GM18507 (cell line): ENCODE results near the gene UBE2G2.
A peak's percentile ranks its signal among the peaks of the same experiment; 100 is the strongest.

Source experiments
- DNase-seq: peaks from one replicate; pipeline ENCODE4 v3.0.0; 2011; ENCODE audit warnings: low read depth; ENCODE audit not compliant: insufficient read length; ENCODE audit errors: extremely low spot score
- FAIRE-seq: peaks from 2 replicates; lab custom pipeline; 2011; peaks lifted over from hg19 to GRCh38; lab: Jason Lieb, UNC

Gene UBE2G2

DNA sequence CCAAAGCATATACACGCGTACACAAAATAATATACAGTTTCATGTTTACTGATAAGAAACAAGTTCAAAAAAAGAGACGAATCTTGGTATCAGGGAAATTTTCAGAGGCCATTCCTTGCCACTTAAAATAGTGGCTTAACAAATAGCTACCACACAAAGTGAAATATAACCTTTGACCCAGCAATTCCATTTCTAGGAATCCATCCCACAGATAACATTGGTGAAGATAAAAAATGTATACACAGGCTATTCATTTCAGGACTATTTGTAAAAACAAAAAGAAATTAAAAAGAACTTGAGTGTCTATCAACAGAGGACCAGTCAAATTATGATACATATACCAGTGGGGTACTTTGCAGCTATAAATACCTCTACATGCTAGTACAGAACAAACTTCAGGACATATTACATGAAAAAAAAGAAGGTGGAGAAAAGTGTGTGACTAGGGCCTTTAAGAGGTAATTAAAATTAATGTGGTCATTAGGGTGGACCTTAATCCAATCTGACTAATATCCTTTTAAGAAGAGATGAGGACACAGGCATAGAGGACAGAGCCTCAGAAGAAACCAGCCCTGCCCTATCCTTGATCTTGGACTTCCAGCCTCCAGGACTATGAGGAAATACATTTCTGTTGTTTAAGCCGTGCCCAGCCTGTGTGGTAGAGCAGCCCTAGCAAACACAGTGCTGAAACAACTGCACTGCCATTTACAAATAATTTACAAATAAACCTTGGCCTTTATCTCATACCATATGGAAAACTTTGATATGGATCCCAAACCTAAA lies 7.8 kb downstream of the UBE2G2 start:
- DNase-seq (no peak), FAIRE-seq (no peak)

DNA sequence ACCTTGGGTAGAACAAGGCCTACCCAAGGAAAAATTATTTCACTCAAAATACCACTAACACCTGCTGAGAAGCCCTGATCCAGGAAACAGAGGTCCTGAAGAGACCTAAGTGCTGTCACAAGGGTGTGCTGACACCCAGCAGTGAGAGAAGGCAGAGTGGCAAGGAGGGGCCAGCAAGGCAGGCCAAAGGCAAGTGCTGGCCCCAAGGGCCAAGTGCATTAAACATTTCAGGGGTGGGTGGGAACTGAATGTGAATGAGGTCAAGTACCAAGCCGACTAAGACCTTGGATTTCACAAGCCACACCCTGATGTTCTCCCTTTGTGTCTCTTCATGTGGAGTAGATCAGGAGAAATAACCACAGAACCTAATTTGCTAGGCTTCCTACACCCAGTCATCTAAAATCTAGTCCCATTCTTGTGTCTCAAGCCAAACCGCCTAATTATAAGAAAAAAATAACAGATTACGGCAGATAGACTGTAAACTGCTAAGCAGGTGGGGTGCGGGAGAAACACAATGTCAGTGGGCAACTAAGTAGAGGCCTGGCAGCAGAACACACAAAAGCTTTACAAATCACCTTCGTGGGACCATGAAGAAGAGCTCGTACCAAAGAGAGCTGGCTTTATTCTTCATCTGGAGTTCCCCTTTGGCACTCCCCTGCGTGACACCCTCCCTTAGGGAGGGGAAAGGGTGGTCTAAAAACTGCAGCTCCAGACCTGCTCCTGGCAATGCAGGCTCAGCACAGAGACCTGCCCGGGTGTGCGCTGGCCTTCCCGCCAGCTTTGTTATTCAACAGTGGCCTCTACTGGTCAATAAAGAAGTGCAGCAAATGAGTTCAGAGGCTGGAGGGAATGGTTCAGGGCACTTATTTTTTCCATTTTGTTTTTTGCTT lies 8.7 kb downstream of the UBE2G2 start:
- DNase-seq (peak; percentile 67), FAIRE-seq (peak; percentile 75)

DNA sequence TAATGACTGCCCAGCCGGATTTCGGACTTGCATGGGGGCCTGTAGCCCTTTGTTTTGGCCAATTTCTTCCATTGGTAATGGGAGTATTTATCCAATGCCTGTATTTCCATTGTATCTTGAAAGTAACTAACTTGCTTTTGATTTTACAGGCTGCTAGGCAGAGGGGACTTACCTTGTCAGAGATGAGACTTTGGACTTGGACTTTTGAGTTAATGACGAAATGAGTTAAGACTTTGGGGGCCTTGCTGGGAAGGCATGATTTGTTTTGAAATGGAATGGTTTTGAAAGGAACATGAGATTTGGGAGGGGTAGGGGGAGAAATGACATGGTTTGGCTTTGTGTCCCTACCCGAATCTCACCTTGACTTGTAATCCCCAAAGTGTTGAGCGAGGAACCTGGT lies 9.6 kb downstream of the UBE2G2 start:
- no peak for FAIRE-seq
- DNase-seq = no peak

DNA sequence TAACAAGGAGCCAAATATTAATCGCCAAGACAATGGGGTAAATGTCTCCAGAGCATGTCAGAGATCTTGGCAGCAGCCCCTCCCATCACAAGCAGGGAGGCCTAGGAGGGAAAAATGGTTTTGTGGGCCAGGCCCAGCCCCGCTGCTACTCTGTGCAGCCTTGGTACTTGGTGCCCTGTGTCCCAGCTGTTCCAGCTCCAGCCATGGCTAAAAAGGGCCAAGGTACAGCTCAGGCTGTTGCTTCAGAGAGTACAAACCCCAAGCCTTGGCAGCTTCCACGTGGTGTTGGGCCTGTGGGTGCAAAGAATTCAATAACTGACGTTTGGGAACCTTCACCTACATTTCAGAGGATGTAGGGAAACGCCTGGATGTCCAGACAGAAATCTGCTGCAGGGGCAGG lies 10.4 kb downstream of the UBE2G2 start:
- no peak for DNase-seq
- no peak for FAIRE-seq

DNA sequence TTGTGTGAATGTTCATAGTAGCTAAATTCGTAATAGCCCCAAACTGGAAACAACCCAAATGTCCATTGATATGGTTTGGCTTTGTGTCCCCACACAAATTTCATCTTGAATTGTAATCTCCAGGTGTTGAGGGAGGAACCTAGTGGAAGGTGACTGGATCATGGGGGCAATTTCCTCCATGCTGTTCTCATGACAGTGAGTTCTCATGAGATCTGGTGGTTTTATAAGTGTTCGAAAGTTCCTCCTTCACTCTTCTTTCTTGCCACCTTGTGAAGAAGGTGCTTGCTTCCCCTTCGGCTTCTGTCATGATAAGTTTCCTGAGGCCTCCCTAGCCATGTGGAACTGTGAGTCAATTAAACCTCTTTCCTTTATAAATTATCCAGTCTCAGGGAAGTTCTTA lies 11.3 kb downstream of the UBE2G2 start:
- FAIRE-seq (no peak), DNase-seq (no peak)

DNA sequence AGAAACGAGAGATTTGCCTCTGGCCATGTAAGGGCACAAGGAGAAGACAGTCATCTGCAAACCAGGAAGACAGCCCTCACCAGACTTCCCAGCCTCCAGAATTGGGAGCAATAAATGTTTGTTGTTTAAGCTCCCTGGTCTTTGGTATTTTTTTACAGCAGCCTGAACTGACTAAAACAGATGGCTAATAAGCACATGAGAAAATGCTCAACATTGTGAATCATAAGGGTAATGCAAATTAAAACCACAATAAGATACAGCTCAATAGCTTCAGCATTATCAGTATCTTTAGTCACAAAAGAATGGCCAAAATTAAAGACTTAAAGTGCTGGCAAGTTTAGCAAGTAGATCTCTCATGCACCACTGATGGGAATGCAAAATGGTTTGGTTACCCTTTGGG lies 11.7 kb downstream of the UBE2G2 start:
- FAIRE-seq (no peak), DNase-seq (no peak)

DNA sequence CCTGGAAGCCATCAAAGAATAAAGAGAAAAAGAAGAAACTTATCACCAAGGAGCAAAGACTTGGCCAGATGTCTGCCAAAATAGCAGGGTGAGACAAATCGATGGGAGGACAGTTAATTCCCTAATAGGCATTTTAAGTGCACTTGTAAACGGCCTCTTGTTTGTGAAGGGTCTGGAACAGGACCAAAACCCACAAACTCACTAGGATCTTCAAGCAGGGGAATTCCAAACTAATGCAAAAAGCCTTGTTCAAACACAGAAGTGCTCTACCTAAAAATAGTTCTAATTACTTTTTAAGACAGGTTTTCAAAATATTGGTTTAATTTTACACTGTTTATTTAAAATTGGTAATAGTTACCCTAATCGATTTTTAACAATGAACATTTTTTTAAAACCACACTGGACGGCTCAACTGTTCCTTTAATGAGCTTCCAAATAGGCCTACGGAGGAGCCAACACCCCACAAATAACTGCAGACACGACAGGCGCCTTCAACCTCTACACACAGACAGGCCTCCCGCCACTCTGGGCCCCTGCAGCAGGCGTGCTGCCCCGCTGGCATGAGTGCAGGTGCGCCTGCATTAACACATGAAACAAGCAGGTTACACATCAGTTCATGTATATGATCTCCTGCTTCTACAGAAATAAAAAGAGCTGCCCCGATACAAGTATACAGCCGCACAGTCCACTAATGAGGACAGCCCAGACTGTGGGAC lies 15.8 kb downstream of the UBE2G2 start:
- no peak for DNase-seq

DNA sequence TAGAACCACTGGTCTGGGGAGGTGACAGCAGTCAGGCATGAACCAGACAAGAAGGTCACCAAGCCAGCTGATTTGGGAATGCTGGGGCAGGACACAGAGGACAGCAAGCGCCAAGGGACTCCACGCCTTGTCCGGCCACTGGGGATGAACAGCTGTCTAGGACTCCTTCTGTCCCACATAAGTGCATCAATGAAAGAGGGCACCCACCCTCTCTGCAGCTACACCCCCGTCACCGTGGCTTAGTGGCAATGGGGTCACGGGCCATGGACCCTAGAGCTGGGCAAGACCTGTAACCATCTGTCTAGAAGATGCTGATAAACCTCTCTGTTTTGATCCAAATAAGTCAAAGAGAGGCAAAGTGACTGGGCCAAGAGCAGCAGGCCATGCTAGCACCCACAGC lies 16.8 kb downstream of the UBE2G2 start:
- no peak for FAIRE-seq
- DNase-seq = no peak

More for the DNA sequence above, 15.8 kb downstream of the UBE2G2 start:
- FAIRE-seq = no peak

DNA sequence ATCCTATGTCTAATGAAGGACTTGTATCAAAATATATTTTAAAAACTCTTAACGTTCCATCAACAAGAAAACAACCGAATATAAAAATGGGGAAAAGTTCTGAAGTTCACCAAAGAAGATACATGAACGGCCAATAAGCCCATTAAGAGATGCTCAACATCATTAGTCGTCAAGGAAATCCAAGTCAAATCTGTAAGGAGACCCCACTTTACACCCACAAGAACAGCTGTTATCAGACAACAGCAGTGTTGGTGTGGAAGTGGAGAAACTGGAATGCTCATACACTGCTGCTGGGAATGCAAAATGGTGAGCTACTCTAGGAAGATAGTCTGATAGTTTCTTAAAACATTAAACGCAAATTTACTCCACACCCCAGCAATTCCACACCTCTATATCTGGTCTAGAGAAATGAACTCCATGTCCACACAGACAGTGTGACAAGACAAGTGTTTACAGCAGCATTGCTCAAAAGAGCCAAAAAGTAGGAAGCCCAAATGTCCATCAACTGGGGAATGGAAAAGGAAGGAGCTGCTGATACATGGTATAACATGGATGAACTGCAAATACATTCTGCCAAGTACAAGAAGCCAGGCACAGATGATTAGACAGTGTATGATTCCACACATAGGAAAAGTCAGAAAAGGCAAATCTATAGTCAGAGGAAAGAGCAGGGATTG lies 18.5 kb downstream of the UBE2G2 start:
- FAIRE-seq (no peak), DNase-seq (no peak)

DNA sequence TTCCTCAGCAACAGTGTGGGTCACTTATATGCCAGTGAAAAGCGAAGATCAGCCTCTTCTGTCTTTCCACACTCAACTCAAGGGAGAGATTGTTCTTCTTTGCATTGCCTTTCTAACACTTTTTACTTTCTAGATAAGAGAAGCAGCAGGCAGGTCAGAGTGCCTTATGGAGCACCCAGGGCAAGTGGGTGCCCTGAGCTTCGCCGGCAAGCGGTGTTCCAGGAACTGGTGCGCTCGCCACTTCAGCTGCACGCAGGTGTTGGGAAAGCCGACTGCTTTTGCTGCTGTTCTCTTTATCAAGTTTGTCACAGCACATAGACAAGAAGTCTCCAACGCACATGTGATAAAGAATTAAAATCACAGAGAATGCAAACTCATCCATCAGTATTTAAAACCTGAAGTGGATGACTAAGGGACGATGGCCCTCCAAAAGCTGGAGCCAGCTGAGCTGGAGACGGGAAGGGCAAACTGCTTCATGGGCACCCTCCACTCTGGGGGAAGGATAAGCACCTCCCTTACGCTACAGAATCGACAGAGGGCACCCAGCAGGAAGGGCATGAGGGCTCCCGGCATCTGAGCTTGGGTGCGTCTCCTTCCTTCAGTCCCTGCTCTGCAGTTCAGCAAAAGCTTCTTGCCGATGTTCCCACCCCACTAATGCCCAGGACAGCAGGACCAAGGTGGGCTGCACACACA lies 20.7 kb downstream of the UBE2G2 start:
- FAIRE-seq (no peak), DNase-seq (no peak)

DNA sequence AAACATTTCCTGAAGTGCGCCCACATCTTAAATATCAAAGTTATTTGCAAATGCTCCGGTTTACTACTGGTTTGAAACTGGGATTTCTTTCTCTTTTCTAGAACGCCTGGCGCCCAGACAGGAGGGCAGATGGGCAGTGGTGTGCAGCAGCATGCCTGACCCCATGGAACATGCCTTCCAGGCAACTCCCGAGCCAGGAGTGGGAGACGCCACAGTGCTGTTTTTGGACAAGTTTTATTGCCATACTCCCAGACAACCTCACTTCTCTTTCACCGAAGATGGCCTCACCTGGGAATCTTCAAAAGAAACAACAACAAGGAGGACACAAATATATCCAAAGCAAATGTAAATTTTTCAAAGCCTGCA lies 21.5 kb downstream of the UBE2G2 start:
- no peak for FAIRE-seq
- DNase-seq = no peak

DNA sequence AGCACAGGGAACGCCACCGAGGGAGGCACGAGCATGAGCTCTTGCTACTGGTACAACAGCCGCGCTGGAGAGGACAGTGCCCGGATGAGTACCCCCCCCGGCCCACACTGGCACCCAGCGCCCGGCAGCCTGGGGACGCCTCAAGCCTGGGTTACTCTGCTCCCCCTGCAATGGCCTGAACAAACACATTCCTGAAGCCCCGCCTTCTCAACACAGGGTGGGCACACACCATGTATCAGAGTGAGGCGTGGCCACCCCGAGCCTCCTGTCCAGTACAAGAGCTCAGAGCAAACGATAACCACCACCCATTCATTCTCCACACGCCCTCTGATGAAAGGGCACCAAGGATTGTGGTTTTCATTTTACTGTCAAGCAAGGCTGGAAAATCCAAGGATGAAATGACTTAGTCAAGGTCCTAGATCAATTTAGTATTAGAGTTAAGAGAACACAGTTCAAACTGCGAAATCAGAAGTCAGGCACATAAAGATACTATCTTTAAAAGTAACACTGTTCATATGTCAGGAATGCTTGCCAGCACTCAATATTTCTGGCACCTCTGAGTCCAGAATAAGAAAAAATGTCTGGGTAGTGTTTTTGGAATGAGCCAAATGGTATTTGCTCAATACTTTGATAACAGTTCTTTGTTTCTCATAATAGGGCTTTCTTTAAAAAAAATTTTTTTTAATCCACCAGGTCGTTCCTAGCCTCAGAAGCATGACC lies 22.0 kb downstream of the UBE2G2 start:
- DNase-seq = no peak
- no peak for FAIRE-seq

DNA sequence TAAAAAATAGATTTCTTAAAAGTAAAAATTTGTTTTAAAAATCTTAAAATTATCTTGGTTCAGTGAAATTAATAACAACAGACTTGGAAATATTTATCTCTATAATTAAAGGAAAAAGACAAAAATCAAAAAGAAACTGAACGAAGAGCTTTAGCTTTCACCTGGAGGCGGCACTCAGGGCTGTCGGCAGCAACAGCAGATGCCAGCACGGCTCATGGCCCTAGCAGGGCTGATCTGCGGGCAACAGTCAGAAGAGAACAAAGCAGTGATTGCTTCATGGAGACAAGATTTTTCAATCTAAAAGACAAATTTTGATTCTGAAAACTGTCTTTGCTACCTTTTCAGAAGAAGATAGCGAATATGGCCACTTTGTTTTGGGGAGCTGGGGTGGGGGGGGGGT lies 22.6 kb downstream of the UBE2G2 start:
- DNase-seq = no peak
- FAIRE-seq = no peak

DNA sequence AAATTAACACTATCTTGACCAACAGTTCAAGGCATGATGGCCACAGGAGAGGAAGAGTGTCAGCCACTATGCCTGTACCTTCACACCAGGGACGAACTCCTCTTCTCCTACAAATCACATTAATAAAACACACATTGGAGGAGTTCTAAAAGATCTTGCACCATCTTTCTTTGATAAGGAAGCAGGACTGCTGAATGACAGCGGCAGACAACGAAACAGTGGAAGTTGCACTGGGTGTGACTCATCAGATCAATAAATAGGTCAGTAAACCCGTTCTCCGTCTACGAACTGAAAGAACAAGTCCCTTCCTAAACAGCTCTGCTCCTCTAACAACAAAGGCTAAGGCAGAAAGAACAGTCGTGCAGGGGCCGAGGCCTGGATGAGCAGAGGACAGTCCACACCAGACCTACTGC lies 23.1 kb downstream of the UBE2G2 start:
- FAIRE-seq (no peak), DNase-seq (no peak)

DNA sequence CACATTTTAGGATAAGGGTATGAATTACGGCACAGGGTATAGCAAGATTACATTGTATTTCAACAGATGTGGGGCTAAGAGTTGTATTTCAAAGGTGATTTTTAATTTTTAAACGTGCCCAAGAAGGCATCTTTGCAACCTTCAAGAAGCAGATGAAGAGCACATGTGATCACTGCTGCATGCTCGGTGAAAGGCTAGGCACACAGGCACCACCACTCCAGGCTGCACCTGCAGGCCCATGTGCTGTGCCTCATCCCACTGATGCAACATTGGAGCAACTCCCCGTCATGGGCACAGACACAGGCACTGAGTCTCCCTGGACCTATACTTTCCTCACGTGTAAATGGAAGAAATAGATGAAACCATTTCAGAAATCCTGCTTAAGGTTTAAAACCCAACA lies 23.5 kb downstream of the UBE2G2 start:
- no peak for FAIRE-seq
- DNase-seq = no peak

DNA sequence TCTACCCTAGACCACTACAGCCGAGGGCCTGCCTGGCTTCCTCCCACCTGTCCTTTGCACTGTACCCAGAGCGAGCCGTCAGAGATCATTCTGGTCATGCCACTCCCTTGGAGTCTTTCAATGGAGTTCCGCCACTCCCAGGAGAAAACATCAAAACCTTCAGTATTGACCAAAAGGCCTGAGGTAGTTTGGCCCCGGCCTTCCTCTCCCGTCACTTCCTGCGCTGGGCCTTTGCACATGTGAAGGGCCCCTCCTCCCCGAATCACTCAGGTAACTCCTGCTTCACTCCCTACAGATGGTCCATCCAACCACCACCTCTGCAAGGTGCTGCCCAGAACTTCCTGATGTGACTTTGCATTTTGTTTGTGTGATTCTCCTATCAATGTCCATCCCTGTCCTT lies 26.6 kb downstream of the UBE2G2 start:
- DNase-seq (no peak), FAIRE-seq (no peak)

DNA sequence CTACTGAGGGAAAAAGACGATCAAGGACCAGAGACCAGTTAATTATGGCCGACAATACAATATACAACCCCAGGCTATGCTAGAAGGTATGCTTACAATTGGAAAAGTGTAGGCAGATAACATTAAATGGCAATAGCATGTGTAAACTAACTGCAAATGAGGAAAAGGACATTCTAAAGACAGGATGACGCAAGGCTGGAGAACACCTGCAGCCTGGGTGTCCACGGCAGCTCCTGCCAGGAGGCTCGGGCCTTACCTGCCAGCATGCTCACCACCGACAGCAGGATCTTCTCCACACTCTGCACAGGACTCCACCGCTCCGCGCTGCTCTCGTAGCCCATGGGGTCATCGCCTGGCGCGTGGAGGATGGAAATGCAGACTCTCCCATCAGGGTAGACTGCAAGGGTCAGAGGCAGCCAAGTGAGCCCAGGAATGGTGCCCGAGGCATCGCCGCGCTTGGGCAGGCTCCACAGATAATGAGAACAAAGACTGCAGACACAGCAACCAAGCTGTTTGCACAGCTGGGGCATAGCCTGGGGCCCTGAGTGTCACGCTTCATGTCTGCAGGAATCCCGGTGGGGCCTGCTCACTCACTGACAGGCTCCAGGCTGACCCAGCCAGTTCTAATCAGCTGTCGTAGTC lies 28.2 kb downstream of the UBE2G2 start:
- DNase-seq (no peak), FAIRE-seq (no peak)

DNA sequence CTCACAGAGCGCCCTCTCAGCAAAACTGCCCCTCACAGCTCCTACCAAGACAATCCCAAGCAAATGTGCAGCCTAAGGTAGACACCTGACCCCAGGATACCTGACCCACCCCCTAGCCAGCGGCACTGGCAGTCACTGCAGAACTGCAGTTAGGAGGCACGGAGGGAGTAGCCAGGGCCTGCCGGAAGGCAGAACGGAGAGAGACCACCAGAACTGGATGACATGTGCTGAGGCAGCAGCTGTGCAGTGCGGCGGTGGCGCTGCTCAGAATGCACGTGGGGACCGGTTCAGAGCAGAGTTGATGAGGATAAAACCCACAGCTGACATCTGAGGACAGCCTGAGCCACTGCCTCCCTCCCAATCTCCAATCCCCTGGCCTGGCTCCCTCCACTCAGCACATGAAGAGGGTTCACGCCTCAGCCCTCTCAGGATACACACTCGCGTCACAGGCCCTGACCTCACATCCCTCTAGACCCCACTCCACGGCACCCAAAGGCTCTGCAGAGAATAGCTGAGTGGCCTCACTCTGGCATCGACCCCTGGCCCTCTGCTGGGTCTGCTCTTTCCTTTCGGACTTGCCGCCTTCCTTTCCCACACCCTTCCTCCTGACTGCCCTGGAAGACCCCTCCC lies 29.6 kb downstream of the UBE2G2 start:
- no peak for FAIRE-seq

More for the DNA sequence above, 29.6 kb downstream of the UBE2G2 start:
- no peak for DNase-seq
